GM13976 (cell line): ENCODE measurements around the gene ACY1.

Experiments used
- DNase-seq: peaks from one replicate; pipeline ENCODE4 v3.0.0; 2012; ENCODE audit warnings: low spot score
- in situ Hi-C: fragments of 300-500 bp; cut with MboI; formaldehyde crosslinking; loops from one replicate; pipeline ENCODE4 v1.12.0; 2022; ENCODE audit warnings: low sequenced_read_pairs, mixed read lengths, inconsistent platforms; ENCODE audit not compliant: unreplicated experiment
- TF ChIP-seq, protein P1 (sequence below): IDR thresholded peaks from 2 replicates; pipeline ENCODE4 v1.5.1; 2012; ENCODE audit warnings: borderline replicate concordance, mild to moderate bottlenecking; ENCODE audit not compliant: insufficient read depth; ENCODE audit errors: extremely low read depth, missing control alignments, control extremely low read depth

The ACY1 gene

GRCh38 chr3:51942603-51943450 lies 40.5 kb upstream of the ACY1 start:
- TF ChIP-seq, protein P1, sequence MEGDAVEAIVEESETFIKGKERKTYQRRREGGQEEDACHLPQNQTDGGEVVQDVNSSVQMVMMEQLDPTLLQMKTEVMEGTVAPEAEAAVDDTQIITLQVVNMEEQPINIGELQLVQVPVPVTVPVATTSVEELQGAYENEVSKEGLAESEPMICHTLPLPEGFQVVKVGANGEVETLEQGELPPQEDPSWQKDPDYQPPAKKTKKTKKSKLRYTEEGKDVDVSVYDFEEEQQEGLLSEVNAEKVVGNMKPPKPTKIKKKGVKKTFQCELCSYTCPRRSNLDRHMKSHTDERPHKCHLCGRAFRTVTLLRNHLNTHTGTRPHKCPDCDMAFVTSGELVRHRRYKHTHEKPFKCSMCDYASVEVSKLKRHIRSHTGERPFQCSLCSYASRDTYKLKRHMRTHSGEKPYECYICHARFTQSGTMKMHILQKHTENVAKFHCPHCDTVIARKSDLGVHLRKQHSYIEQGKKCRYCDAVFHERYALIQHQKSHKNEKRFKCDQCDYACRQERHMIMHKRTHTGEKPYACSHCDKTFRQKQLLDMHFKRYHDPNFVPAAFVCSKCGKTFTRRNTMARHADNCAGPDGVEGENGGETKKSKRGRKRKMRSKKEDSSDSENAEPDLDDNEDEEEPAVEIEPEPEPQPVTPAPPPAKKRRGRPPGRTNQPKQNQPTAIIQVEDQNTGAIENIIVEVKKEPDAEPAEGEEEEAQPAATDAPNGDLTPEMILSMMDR = no peak
- peak; percentile 91 for DNase-seq
- in situ Hi-C loops = no loop called here

- in situ Hi-C loops = no loop called here
- TF ChIP-seq, protein P1 = no peak
- DNase-seq = no peak
These were observed 39.6 kb upstream of the ACY1 start for GRCh38 chr3:51943451-51944391.

DNA sequence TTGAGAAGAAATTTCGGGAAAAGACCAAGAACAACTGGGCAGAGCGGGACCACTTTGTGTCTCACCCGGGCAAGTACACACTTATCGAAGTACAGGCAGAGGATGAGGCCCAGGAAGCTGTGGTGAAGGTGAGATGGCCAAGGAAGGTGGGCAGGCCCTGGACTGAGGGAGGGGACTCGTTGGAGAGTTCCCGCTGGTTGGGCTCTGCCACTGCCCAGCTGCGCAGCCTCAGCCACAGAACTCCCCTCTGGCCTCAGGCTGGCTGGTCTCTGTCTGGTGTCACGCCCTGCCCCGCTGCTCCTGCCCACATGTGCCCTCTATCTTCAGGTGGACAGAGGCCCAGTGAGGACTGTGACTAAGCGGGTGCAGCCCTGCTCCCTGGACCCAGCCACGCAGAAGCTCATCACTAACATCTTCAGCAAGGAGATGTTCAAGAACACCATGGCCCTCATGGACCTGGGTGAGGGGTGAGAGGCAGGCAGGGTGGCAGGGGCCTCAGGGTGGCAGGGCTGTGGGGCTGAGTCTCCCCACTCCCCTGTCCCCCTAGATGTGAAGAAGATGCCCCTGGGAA lies 38.8 kb upstream of the ACY1 start:
- no peak for DNase-seq
- TF ChIP-seq, protein P1 = no peak
- in situ Hi-C loops = no loop called here

DNA sequence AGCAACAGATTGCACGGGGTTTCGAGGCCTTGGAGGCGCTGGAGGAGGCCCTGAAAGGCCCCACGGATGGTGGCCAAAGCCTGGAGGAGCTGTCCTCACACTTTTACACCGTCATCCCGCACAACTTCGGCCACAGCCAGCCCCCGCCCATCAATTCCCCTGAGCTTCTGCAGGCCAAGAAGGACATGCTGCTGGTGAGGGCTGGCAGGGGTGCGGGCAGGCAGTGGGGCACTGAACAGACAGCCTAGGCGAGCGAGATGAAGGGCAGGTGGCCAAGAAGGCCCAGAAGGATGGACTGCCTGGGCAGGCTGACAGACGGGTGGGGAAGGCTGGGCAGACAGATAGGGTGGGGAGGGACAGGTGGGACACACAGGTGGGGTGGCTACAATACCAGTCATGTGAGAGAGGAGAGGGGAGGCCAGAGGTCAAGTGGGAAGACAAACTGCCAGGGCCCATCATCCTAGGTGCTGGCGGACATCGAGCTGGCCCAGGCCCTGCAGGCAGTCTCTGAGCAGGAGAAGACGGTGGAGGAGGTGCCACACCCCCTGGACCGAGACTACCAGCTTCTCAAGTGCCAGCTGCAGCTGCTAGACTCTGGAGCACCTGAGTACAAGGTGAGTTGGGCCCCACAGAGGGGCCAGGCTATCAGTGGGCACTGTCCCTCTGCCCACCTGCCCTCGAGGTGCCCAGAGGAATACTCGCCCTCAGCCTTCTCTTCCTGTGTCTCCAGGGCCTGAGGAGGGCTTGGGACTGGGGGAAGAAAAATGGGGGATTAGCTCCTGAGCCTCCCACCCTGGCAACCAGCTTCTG lies 38.1 kb upstream of the ACY1 start:
- no peak for DNase-seq
- TF ChIP-seq, protein P1 = no peak
- in situ Hi-C loops = no loop called here

DNA sequence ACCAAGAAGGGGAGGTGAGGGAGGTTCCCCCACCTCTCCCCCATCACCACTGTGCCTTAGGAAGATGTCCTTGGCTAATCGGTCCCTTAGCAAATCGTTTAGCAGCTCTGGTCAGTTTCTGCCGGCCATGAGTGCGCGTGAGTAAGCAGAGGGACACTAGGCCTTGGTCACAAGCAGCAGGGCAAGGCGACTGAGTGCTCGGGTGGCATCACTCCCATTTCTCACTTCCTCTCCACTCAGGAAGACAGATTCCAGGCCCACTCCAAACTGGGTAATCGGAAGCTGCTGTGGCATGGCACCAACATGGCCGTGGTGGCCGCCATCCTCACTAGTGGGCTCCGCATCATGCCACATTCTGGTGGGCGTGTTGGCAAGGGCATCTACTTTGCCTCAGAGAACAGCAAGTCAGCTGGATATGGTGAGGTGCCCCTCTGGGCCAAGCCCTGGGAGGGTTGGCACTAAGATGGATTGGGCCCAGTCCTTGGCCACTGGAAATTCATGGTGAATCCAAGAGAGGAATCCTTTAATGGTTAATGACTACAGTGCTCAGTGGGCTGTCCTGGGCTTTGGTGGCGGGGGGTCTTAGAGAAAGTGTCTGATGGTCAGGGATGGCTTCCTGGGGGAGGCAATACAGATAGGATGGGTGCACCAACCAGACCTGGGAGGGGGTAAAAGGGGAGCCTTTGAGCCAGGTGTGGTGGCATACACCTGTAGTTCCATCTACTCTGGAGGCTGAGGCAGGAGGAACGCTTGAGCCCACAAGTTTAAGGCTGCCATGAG lies 37.2 kb upstream of the ACY1 start:
- DNase-seq = no peak
- in situ Hi-C loops = no loop called here
- TF ChIP-seq, protein P1 = no peak
